ENCODE data around the gene PMM1. TPM values are rescaled to one million over a fixed set of nuclear protein-coding genes. Genes with fewer than 3 reads are reported as not detected.

PMM1 gene
- total RNA-seq, 1 experiment from 2014 or later: 10.0 TPM

- H3K4me3 ChIP-seq (ENCODE audit: low read length): no peak overlapping the region
- no peaks in the 10 kb centered on the region for H3K9me3 ChIP-seq (ENCODE audit: low read length)
- H3K9me2 ChIP-seq (replicated peaks; ENCODE audit: insufficient read depth, low read length): no peaks in the 10 kb centered on the region
- H3K4me1 ChIP-seq (ENCODE audit: low read length): peaks cover 14% of the 10 kb centered on the region
- H3K4me2 ChIP-seq (ENCODE audit: low read depth, low read length, poor library complexity, severe bottlenecking): no peak overlapping the region
- H3K27me3 ChIP-seq (ENCODE audit: low read length): no peaks in the 10 kb centered on the region
- no peak overlapping the region for H3K9ac ChIP-seq (ENCODE audit: low read length)
- H4K20me1 ChIP-seq (ENCODE audit: insufficient read depth, low read depth, low read length): peaks cover 14% of the 10 kb centered on the region; the same call in 1 of the 2 replicates
- H3K79me2 ChIP-seq (ENCODE audit: low read length): peaks cover 13% of the 10 kb centered on the region
- peaks cover 47% of the 10 kb centered on the region for H3K36me3 ChIP-seq (ENCODE audit: insufficient read depth, low read length)
- DNase-seq: no peak
- H3K27ac ChIP-seq (ENCODE audit: low read length): no peak overlapping the region
- H2AFZ ChIP-seq (ENCODE audit: low read length): no peak overlapping the region
Observed at GRCh38 chr22:41528938-41529561, 60.6 kb downstream of the PMM1 start.

- H3K36me3 ChIP-seq (ENCODE audit: insufficient read depth, low read length): peaks cover 43% of the 10 kb centered on the region
- peaks cover 15% of the 10 kb centered on the region for H3K4me1 ChIP-seq (ENCODE audit: low read length)
- H3K9ac ChIP-seq (ENCODE audit: low read length): no peak overlapping the region
Observed at GRCh38 chr22:41528132-41528766, 61.4 kb downstream of the PMM1 start.

More at GRCh38 chr22:41528132-41528766, 61.4 kb downstream of the PMM1 start:
- Histone ChIP-seq H3K9me2 (replicated peaks; ENCODE audit: insufficient read depth, low read length) (no peaks in the 10 kb centered on the region), H3K27me3 (ENCODE audit: low read length) (no peaks in the 10 kb centered on the region), H4K20me1 (ENCODE audit: insufficient read depth, low read depth, low read length) (peaks cover 10% of the 10 kb centered on the region; the same call in 1 of the 2 replicates), H3K4me3 (ENCODE audit: low read length) (no peak overlapping the region), H3K79me2 (ENCODE audit: low read length) (peaks cover 12% of the 10 kb centered on the region; the same call in 1 of the 2 replicates), H3K4me2 (ENCODE audit: low read depth, low read length, poor library complexity, severe bottlenecking) (no peak overlapping the region), H3K27ac (ENCODE audit: low read length) (no peak overlapping the region), H3K9me3 (ENCODE audit: low read length) (no peaks in the 10 kb centered on the region), H2AFZ (ENCODE audit: low read length) (no peak overlapping the region)
- DNase-seq: no peak

Other genes with a start within 250 kb of the PMM1 start
- gene TEF, start 207.9 kb downstream of the PMM1 start, total RNA-seq (2014; rRNA removed; shearing (Covaris generic); ENCODE audit: low replicate concordance): 4.4 and 6.8 TPM in 2 replicates
- gene TOB2, start 143.0 kb downstream of the PMM1 start, total RNA-seq (2014; rRNA removed; shearing (Covaris generic); ENCODE audit: low replicate concordance): 43.7 and 46.8 TPM in 2 replicates
- gene PHF5A, start 121.1 kb downstream of the PMM1 start, total RNA-seq (2014; rRNA removed; shearing (Covaris generic); ENCODE audit: low replicate concordance): 43.2 and 90.3 TPM in 2 replicates
- gene ACO2, start 120.7 kb downstream of the PMM1 start, total RNA-seq (2014; rRNA removed; shearing (Covaris generic); ENCODE audit: low replicate concordance): 67.7 and 102 TPM in 2 replicates
- 13.2 and 17.1 TPM in 2 replicates for gene POLR3H, start 45.4 kb downstream of the PMM1 start, total RNA-seq (2014; rRNA removed; shearing (Covaris generic); ENCODE audit: low replicate concordance)
- gene CSDC2, start 28.8 kb downstream of the PMM1 start, total RNA-seq (2014; rRNA removed; shearing (Covaris generic); ENCODE audit: low replicate concordance): not detected in 2 replicates
- gene DESI1, start 31.2 kb upstream of the PMM1 start, total RNA-seq (2014; rRNA removed; shearing (Covaris generic); ENCODE audit: low replicate concordance): 27.9 and 76.0 TPM in 2 replicates
- gene XRCC6, start 31.5 kb upstream of the PMM1 start, total RNA-seq (2014; rRNA removed; shearing (Covaris generic); ENCODE audit: low replicate concordance): 173 and 248 TPM in 2 replicates
- gene SNU13, start 99.0 kb upstream of the PMM1 start, total RNA-seq (2014; rRNA removed; shearing (Covaris generic); ENCODE audit: low replicate concordance): 148 and 185 TPM in 2 replicates
- gene MEI1, start 109.7 kb upstream of the PMM1 start, total RNA-seq (2014; rRNA removed; shearing (Covaris generic); ENCODE audit: low replicate concordance): 4.9 and 8.2 TPM in 2 replicates
- 4.4 and 12.5 TPM in 2 replicates for gene CCDC134, start 210.8 kb upstream of the PMM1 start, total RNA-seq (2014; rRNA removed; shearing (Covaris generic); ENCODE audit: low replicate concordance)
- 159 and 190 TPM in 2 replicates for gene SREBF2, start 243.3 kb upstream of the PMM1 start, total RNA-seq (2014; rRNA removed; shearing (Covaris generic); ENCODE audit: low replicate concordance)

All from Karpas-422 (cell line).